Endothelial cell of umbilical vein (primary cell): ENCODE data around the gene AVPR2.

Experiments used
- EZH2 ChIP-seq: IDR thresholded peaks from 2 replicates; pipeline ENCODE4 v1.6.1; 2012; ENCODE audit warnings: borderline replicate concordance, low read depth, mild to moderate bottlenecking, moderate library complexity, low read length, inconsistent platforms; ENCODE audit not compliant: severe bottlenecking
- POLR2A ChIP-seq: IDR thresholded peaks from 2 replicates; pipeline ENCODE4 v1.6.1; 2012; ENCODE audit warnings: low read depth, mild to moderate bottlenecking, control low read depth, low read length
- TF ChIP-seq, protein P1 (sequence below), 2 donors: IDR thresholded peaks; 1 replicate in 1 of 2; 2 replicates in 1 of 2; pipeline ENCODE4 v1.5.1; 2011; ENCODE audit warnings: low read length in 2 of 2, mild to moderate bottlenecking in 2 of 2, moderate library complexity in 2 of 2, control low read depth in 1 of 2, inconsistent platforms in 1 of 2, low read depth in 1 of 2; ENCODE audit not compliant: insufficient read depth in 1 of 2; ENCODE audit errors: extremely low read depth in 1 of 2
- TF ChIP-seq, protein P2 (sequence below): IDR thresholded peaks from 2 replicates; pipeline ENCODE4 v1.6.1; 2011; ENCODE audit not compliant: insufficient read depth, insufficient read length

DNA sequence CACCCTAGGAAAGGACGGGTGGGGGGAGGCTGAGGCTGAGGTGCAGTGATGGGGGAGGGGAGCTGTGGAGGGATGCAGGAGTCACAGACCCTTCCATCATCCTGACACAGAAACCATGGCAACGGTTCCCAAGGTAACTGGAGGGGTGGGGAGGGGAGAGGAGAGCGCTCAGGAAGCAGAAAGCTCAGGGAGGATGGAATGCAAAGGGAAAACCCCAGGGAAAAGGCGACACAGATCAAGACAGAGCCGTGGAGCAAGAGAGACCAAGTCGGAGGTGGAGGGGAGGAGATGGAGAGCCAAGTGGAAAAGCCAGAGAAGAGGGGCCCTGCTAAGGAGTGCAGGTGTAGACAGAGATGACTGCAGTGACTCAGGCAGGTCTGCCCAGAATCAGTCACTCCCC lies 33.0 kb upstream of the AVPR2 start:
- TF ChIP-seq, protein P1, sequence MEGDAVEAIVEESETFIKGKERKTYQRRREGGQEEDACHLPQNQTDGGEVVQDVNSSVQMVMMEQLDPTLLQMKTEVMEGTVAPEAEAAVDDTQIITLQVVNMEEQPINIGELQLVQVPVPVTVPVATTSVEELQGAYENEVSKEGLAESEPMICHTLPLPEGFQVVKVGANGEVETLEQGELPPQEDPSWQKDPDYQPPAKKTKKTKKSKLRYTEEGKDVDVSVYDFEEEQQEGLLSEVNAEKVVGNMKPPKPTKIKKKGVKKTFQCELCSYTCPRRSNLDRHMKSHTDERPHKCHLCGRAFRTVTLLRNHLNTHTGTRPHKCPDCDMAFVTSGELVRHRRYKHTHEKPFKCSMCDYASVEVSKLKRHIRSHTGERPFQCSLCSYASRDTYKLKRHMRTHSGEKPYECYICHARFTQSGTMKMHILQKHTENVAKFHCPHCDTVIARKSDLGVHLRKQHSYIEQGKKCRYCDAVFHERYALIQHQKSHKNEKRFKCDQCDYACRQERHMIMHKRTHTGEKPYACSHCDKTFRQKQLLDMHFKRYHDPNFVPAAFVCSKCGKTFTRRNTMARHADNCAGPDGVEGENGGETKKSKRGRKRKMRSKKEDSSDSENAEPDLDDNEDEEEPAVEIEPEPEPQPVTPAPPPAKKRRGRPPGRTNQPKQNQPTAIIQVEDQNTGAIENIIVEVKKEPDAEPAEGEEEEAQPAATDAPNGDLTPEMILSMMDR (IDR thresholded peaks at IDR 0.05; ENCODE audit: extremely low read depth in 1 of 2, insufficient read depth in 1 of 2, low read depth in 1 of 2, low read length in 2 of 2), result no peak
- TF ChIP-seq POLR2A (no peak), EZH2 (no peak)
- TF ChIP-seq, protein P2, sequence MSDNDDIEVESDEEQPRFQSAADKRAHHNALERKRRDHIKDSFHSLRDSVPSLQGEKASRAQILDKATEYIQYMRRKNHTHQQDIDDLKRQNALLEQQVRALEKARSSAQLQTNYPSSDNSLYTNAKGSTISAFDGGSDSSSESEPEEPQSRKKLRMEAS, result no peak
